Hematopoietic multipotent progenitor cell treated with erythropoietin and hydrocortisone succinate and interleukin-3 and kit ligand, for 6 days (in vitro differentiated cells): ENCODE measurements around the gene ZBTB45.

Experiments used
- DNase-seq: peaks from one replicate; pipeline ENCODE4 v3.0.0-alpha.2; 2015

The ZBTB45 gene

DNA sequence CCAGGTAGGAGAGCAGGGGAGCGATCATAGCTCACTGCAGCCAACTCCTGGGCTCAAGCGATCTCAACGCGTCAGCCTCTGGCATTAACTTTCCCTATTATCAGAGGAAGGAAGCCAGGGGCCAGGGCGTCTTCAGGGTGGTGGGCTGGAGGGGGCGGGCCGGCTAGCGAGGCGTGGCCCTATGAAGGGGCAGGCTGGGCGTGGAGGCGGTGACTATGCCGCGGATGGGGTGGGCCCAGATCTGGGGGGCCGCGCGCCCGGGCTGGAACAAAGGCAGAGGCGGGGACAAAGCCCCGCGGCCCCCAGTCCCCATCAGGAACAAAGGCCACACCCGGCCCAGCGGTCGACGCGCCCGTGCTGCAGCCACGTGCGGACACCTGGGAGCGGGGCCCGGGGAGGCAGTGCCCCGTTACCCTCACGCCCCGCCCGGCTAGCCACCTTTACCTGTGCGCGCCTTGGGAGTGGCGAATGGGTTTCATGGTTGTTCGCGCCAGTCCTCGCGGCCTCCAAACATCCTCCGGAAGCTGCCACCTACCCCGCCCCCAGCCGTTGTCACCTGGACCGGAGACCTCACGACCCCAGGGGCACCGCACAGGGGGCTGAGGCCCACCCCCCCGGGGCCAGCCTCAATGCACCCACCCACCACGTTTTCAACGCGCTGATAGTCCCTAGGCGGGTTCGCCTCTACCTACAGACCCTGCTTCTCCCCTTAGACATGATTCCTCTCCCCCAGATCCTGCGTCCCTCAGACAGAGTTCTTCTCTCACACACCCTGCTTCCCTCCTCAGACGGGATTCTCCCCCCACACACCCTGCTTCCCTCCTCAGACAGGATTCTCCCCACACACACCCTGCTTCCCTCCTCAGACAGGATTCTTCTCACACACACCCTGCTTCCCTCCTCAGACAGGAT is 18.9 kb upstream of the ZBTB45 start:
- DNase-seq = peak; percentile 81

DNA sequence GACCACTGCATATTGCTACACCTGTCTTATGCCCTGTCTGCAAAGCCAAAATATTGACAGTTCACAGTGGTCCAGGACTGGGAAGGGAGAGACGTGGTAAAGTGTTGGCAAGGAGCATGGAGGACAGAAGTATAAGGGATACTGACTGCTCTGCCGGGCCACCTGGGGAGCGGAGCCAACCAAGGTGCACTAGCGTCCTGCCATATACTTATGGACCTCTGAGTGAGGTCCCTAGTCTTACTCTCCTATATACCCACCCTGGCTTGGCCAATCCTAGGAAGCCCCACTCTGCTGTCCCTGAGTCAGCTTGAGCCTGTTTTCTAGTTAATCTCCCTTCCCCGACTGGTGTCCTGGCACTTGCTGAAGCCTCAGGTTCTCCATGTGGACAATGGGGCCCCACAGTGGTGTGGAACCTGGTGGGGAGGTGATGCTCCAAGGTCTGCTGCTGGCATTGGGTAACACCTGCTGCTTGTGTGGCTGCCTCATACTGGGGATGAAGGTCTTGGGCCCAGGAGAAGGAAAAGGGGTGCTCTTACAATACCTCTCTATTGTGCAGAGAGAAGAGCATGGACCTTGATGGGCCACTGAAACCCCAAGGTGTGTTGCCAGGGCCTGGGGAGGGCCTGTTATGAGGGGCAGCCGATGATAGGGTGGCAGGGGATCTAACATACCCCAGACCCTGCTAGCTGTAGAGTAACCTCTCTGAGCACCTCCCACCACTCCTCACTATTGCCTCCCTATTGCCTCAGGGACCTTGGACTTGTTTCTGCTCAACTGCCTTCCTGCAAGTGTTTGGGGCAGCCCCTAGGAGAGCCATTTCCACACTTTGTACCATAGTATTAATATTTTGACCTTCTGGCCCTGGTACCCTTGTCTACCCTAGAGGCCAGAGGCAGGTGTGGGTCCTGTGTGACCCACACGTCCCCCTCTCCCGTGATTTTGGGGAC is 17.5 kb upstream of the ZBTB45 start:
- peak; percentile 3 for DNase-seq

DNA sequence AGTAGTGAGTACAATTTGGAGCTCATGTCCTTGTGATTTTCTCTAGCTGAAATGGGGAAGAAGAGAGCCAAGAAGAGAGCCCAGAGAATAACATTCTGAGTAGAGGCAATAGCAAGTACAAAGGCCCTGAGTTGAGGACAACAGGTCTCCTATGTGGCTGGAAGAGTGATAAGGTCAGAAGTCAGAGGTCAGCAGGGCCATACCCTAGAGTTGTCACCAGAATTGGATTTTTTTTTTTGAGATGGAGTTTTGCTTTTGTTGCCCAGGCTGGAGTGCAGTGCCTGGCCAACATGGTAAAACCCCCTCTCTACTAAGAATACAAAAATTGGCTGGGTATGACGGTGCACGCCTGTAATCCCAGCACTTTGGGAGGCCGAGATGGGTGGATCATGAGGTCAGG is 16.2 kb upstream of the ZBTB45 start:
- peak; percentile 0 for DNase-seq

DNA sequence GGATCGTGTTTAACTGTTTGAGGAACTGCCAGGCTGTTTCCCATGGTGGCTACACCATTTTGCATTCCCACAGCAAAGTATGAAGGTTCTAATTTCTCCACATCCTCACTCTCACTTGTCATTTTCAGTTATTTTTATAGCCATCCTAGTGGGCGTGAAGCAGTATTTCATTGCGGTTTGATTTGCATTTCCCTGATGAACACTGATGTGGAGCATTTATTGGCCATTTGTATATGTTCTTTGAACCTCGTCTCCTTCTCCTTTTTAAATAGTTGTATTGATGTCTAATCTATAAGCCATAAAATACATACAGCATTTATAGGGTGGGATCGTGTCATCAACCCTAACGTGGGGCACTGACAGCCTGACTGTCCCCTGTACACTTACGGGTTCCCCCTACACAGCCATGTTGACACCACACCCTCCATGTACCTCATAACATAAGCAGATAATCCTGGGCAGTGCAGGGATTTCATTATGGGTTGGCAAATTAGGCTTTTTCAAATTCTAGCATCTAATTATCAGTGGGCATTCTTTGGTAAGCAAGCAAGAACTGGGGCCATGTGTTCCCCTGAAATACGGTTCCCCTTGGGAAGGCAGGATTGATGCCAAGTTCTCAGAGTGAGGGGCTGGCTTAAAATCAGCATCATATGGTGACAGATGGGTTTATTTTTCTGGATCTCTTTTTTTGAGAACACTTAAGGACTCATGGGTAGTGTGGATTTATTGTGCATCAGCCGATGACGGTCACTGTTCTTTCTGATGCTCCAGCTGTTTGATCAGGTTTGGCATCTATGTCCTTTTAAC is 11.6 kb upstream of the ZBTB45 start:
- DNase-seq = peak; percentile 0

DNA sequence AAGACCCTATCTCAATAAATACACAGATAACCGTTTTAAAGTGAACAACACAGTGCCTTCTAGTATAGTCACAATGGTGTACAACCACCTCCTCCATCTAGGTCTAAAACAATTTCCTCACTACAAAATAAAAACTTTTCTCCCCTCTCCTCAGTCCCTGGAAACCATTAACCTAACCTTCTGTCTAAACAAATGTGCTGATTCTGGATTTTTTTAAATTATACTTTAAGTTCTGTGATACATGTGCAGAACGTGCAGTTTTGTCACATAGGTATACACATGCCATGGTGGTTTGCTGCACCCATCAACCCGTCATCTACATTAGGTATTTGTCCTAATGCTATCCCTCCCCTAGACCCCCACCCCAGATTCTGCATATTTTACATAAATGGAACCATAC is 9.8 kb upstream of the ZBTB45 start:
- peak; percentile 0 for DNase-seq

DNA sequence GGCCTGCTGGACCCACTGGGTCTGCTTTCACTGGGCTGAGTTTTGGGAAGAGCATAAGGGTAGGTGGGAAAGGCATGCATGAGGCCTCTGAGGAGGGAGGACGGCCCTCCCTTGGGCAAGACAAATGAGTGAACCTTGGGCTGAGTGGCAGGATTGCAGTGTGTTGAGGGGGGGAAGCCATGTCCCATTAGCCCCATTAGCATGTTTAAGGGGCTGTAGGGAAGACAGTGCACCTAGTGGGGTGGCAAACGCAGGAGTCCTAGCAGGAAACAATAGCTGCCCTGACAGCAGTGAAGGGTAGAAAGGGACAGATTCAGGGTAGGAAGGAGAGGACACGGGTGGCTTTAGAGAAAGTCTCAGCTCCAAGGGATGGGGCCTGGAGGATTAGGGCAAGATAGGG is 3.1 kb upstream of the ZBTB45 start:
- DNase-seq = no peak

DNA sequence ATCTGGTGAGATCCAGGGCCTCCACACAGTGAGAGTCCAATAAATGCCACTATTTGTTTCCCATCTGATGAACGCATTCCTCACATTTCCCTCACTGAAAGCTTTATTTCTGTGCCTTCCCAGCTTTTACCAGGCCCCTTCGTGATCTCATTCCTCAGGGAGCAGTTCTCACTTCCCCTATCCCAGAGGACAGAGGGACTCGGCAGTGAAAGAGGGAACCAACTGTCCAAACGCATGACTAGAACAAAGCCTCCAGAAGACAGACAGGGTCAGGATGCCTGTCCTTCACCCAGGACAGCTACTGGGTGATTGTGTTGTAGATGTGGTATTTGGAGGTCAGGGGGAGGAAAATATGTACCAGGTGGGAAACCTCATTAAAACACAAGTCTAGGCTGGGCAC is 2.0 kb upstream of the ZBTB45 start:
- DNase-seq = no peak

DNA sequence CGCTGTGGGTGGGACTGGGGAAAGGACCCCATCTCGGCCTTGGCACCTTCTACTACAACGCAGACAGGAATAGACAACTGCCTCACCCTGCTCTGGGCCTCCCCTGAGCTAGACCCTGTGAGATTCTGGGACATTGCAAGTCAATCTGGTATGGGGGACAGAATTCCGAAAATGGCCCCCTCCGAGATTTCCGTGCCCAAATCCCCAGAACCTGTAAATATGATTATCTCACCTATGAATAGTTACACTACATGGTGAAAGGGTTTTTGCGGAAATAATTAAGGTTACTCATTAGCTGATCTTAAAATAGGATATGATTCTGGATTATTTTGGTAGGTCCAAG is 618 bp upstream of the ZBTB45 start:
- no peak for DNase-seq

DNA sequence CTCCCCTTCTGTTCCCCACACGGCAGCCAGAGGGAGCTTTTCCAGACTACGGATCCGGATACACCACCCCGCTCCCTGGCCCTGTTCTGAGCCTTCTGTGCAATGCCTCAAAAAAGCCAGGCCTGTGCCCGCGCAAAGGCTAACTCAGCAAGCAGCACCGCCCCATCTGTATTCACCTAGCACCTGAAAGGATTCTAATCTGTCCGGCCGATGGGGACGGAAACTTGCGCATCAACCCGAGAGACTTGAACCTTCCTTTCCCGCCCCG is 589 bp downstream of the ZBTB45 start:
- DNase-seq = peak; percentile 87

DNA sequence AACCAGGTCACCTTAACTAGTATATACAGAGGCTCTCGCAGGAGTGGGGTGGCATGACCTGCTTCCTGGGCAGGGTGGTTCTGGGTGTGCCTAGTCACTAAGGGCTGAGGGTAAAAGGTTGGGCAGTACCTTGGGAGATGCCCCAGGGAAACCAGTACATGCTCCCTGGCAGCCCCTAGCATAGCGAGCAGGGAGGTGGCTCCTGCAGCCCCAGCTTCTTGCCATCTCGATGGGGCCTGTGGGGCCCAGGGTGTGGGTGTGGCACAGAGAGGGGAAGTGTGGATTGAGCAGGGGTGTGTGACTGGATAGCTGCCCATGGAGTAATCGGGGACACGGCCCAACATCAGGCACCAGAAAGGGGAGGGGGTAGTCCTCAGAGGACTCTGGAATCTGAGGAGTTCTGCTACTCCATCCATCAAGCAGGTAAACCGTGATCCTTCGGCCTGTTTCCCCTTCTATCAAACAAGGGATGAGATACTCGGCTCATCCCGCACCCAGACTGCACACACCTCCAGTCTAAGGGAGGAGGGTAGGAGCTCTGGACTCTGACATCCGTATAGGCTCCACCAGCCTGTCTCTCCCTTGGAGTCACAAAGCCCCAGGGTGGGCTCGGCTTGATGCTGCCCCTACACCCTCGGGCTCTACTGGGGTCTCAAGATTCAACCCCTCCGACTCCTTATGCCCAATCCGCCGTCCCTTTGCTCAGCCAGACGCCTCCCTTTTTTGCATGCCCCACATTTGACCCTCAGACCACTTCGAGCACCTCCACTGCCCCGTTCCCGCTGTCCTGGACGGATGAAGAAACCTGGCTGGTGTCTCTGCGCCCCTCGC is 1.1 kb downstream of the ZBTB45 start:
- peak; percentile 82 for DNase-seq

DNA sequence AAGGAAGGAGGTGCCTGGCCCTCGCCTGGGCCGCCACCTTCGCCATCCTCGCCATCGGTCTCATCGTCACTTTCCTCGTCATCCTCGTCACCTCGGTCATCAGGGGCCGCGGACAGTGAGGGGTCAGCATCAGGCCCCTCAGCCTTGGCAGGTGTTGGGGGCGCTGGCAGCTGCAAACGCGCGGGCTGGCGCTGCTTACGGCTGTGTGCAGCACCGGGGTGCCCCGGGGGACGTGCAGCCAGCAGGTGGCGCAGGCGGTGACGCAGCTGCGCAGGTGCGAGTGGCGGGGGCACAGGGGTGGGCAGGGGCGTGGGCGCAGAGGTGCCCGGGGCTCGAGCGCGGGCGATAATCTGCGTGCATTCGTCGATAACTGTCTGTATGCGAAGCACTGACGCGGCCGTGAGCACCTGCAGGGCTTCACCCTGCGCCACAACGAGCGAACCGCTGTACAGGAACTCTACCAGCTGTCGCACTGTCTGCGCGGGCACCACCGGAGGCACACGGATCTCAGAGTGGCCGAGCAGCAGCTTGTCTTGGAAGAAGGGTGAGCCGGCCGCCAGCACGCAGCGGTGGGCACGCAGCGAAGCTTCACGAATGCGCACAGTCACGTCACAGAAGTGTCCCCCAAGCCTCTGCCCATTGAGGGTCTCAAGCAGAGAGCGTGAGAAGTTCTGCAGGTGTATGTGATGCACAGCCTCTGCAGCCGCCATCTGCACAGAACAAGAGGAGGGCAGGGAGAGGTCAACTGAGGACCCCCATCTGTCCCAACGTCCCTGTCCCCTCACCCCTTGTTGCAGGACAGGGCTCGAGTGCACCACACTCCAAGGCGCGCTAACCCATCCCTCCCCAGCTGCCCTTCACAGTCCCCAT is 2.4 kb downstream of the ZBTB45 start:
- no peak for DNase-seq

DNA sequence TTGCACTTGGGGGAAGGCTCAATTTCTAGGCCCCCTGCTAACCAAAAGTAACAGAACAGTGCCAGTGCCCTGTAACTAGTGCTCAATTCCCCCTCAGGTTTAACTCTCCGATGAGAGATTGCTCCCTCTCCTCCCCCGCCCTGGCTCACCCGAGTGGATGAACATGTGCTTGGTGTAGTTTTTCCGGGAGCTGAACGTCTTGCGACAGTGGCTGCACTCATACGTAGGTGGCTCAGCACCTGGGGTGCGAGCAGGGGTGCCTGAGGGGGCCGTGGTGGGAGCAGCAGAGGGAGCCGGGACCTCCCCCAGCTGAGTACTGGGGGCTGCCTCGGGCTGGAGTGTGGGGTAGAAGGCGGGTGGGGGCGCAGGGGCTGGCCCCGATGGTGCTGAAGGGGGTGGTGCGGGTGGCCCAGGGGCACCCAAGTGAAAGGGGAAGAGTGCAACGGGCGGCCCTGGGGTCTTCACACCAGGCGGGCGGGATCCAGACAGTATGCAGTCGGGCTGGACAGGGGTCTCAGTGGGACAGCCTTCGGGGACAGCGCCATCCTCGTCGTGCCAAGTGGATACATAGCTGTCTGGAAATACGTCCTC is 3.3 kb downstream of the ZBTB45 start:
- DNase-seq = no peak

DNA sequence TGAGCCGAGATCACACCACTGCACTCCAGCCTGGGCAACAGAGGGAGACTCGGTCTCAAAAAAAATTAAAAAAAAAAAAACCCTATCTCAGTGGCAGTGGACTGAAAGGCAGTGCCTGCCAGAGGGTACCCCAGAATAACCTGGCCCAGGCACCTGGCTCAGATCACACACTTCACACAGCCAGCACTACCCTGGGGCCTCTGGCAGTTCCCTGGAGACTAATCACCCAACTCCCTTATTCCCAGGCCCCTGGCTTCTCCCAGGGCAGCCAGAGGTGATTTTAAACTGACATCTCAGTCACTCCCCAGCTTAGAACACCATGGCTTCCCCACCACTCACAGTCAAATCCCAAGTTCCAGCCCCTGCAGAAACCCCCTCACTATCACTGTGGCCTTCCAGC is 4.4 kb downstream of the ZBTB45 start:
- no peak for DNase-seq

DNA sequence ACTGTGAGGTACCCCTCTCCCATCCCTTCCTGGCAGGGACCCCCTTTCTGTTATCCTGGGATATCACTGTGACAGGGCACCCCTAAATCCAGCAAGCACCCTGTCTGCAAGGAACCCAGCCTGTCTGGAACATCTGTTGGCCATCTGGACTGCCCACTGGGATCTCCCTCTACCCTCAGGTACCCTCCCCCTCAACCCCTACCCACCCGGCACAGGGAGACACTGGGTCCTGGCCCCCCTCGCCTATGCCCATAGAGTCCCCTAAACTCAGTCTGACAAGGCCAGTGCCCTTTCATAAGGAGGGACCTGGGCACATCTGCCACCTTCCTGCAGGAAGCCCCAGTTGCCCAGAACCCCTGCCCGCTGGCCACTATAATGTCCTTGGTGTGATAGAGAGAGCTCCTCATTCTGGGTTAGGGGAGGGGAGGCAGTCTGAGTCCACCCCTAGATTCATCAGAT is 5.0 kb downstream of the ZBTB45 start:
- DNase-seq = no peak

DNA sequence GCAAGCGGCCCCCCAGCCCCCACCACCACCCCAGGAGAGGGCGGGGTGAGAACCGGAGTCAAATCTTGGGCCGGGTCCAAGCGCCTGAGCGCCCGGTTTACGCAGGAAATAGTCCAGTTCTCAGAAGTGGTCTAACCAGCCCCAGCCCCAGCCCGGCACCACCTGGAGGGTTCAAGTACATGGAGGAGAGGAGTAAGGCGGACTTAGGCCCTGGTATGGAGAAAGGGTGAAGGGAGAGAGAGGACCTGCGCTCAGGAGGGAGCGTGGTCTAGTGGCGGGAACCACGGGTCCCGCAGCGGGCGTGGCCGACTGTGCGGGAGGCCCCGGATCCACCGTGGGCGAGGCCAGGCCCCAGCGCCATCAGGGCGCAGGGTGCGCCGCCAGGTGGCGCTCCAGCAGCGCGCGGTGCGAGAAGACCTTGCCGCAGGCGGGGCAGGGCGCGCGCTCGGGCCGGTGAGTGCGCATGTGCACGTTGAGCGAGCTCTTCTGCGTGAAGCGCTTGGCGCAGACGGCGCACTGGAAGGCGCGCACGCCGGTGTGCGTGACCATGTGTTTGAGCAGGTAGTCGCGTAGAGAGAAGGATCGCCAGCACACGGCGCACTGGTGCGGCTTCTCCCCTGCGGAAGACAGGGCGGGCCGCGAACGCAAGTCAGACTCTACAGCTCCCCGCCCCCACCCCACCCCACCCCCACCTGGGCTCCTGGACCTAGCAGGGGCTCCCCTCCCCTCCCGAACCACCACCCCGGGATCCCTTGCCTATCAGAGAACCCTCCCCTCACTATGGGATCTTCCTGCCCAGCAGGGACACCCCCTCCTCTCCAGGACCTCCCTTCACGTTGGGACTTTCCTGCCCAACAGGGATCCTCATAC is 5.7 kb downstream of the ZBTB45 start:
- DNase-seq = peak; percentile 95

DNA sequence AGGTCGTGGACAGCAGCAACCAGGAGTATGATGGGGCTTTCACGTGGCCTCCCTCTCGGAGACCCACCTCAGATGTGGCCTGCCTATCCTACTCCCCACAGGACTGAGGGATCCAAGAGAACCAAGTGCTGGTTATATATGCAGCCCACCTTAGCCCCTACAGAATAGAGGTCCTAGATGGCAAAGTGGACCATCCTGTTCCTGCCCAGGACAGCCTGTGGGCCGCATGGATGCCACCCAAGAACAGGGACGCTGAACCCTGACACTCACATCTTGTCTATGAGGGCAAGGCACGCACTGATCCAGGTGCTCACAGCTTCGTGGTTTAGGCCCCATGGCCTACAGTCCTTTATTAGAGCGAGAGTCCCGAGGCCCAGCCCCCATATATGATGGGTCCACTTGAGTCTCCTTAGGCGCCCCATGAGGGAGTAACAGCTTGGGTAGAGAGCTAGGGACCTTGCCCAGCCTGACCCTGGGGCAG is 6.4 kb downstream of the ZBTB45 start:
- DNase-seq = no peak

DNA sequence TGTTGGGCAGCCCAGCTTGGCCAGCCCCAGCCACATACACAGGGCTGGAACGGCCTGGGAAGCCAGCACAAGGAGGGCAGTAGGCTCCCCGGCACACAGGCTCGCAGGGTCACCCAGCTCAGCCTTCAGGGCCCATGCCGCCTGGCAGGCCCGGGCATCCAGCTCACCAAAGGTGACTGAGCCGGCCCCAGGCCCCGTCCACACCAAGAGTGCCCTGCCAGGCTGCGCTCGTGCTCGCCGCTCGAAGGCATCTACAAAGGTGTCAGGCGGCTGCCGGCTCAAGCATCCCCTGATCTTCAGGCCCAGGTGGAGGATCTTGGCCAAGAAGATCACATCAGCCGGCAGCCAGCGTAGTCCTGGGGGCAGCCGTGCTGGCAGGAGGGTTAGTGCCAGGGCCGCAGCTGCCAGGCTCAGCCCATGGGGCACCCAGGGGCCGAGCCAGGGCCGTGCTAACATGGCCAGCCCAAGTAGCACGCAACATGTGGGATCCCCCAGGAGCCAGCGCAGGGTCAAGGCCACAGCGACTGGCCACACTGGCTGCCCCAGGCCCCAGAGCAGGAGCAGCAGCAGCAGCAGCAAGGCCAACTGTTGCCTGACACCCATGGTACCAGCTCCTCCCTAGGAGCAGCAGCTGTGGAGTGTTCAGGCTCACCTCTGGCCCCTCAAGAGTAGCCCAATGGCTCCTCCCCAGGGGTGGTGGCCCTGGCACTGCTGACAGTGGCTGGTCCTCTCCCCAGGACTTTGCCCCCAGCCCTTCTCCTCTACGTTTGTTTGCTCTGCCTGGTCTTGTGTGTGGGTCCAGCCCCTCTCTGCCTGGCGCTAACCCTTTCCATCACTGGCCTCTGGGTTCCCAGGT is 8.0 kb downstream of the ZBTB45 start, which contains the start of gene SLC27A5:
TSS of gene SLC27A5 (minus strand) at position 640 of the 856 bp plus-strand sequence. CDS start at position 603, 37 bp downstream.
- no peak for DNase-seq

DNA sequence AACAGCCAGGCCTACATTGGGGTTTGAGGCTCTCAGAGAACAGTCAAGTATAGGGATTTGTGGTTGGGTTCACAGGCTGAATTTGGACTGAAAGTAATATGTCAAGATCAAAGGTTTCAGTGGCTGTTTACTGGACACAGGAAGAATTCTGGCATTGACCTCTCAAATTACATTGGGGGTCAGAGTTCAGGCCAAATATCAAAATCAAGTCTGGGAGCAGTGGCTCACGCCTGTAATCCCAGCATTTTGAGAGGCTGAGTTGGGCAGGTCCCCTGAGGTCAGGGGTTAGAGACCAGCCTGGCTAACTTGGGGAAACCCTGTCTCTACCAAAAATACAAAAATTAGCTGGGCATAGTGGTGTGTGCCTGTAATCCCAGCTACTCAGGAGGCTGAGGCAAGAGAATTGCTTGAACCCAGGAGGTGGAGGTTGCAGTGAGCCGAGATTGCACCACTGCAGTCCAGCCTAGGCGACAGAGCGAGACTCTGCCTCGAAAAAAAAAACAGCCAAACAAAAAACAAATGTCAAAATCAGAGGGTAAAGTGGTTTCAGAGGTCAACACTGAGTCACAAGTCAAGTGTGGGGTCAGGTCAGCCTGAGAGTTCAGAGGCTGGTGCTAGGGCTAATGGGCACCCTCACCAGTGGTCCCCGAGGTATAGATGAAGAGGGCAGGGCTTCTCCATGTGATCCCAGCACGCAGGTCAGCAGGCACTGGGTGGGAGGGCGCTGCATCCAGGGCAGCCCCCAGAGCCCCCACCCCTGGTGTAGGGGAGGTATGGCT is 9.3 kb downstream of the ZBTB45 start:
- peak; percentile 1 for DNase-seq
